NOMO-1 (cell line): ENCODE results near the gene TRNP1.
"Not testable (repeated sequence)": the region's sequence is repeated elsewhere in the genome, so short reads cannot be mapped to it uniquely, and the experiment has no call there.

Experiments used
- DNase-seq, 2 experiments: peaks; one replicate each; lab custom pipeline; 2025; ENCODE audit not compliant: unreplicated experiment in 2 of 2; lab: John Stamatoyannopoulos, UW

The TRNP1 gene

GRCh38 chr1:26972390-26972789 is 21.1 kb upstream of the TRNP1 start:
- no peak for DNase-seq

- no peak for DNase-seq
Measured at GRCh38 chr1:26972821-26973220, 20.7 kb upstream of the TRNP1 start.

GRCh38 chr1:26976621-26977510 is 16.6 kb upstream of the TRNP1 start:
- no peak for DNase-seq

- DNase-seq = no peak
Measured at GRCh38 chr1:26978901-26979300, 14.6 kb upstream of the TRNP1 start.

GRCh38 chr1:26981146-26981846 is 12.2 kb upstream of the TRNP1 start:
- DNase-seq = no peak

- DNase-seq = no peak
Measured at GRCh38 chr1:26983863-26984262, 9.6 kb upstream of the TRNP1 start.

- no peak for DNase-seq
Measured at GRCh38 chr1:26984291-26984690, 9.2 kb upstream of the TRNP1 start.

- DNase-seq = no peak
Measured at GRCh38 chr1:26986658-26987057, 6.8 kb upstream of the TRNP1 start.

GRCh38 chr1:26989403-26990109 is 3.9 kb upstream of the TRNP1 start:
- not testable (repeated sequence) for DNase-seq

- DNase-seq = no peak
Measured at GRCh38 chr1:26991310-26992116, 2.0 kb upstream of the TRNP1 start.

- DNase-seq = no peak
Measured at GRCh38 chr1:26994020-26994786, 711 bp downstream of the TRNP1 start.

- no peak for DNase-seq
Measured at GRCh38 chr1:26994787-26995517, 1.5 kb downstream of the TRNP1 start.

GRCh38 chr1:26996024-26996423 is 2.5 kb downstream of the TRNP1 start:
- no peak for DNase-seq

- no peak for DNase-seq
Measured at GRCh38 chr1:26996665-26997064, 3.2 kb downstream of the TRNP1 start.

GRCh38 chr1:26998429-26999300 is 5.2 kb downstream of the TRNP1 start:
- DNase-seq = no peak

GRCh38 chr1:26999440-26999987 is 6.0 kb downstream of the TRNP1 start:
- DNase-seq = no peak

GRCh38 chr1:27000090-27000816 is 6.8 kb downstream of the TRNP1 start:
- DNase-seq = no peak
